ENCODE measurements around the gene KRTAP2-4. TPM values are rescaled to one million over a fixed set of nuclear protein-coding genes. Genes with fewer than 3 reads are reported as not detected.
A peak's percentile ranks its signal among the peaks of the same experiment; 100 is the strongest.

The KRTAP2-4 gene
- total and polyA plus RNA-seq, 2 of the 4 experiments (the other 2 are of a cell fraction): not detected

DNA sequence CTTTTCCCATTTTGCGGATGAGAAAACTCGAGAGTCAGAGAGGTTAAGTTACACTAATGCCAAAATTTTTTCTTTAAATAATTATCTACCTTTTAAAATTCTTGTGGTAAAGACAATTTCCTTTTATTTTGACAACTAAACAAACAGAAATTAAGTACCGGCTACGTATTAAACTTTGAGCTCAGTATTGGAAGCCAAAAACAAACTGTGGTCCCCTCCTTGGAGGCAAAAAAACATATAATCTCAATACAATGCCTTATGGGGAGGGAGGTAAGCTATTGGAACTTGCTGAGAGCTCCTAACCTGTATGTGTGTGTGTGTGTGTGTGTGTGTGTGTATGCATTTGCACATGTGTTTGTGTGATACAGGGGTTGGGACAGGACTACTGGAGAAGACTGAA, 2.2 kb downstream of the KRTAP2-4 start:
- H4K5ac ChIP-seq (ENCODE audit: low read depth, low read length): peak overlapping the region; percentile 73; the same call in 1 of the 2 replicates
- peak overlapping the region; percentile 98 for H2BK5ac ChIP-seq (ENCODE audit: low read depth, low read length, poor library complexity, severe bottlenecking)
- peak overlapping the region; percentile 98 for H2AK5ac ChIP-seq (ENCODE audit: low read depth, low read length)
- peak overlapping the region; percentile 79; the same call in 1 of the 2 replicates for H3K23ac ChIP-seq (ENCODE audit: low read depth, low read length)
- TF ChIP-seq, protein P1, sequence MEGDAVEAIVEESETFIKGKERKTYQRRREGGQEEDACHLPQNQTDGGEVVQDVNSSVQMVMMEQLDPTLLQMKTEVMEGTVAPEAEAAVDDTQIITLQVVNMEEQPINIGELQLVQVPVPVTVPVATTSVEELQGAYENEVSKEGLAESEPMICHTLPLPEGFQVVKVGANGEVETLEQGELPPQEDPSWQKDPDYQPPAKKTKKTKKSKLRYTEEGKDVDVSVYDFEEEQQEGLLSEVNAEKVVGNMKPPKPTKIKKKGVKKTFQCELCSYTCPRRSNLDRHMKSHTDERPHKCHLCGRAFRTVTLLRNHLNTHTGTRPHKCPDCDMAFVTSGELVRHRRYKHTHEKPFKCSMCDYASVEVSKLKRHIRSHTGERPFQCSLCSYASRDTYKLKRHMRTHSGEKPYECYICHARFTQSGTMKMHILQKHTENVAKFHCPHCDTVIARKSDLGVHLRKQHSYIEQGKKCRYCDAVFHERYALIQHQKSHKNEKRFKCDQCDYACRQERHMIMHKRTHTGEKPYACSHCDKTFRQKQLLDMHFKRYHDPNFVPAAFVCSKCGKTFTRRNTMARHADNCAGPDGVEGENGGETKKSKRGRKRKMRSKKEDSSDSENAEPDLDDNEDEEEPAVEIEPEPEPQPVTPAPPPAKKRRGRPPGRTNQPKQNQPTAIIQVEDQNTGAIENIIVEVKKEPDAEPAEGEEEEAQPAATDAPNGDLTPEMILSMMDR (conservative IDR thresholded peaks at IDR 0.05; ENCODE audit: low read depth, low read length): no peak
- TF ChIP-seq CHD1 (IDR thresholded peaks at IDR 0.05; ENCODE audit: low read depth, low read length) (no peak), MAZ (IDR thresholded peaks at IDR 0.05; ENCODE audit: borderline replicate concordance, low read depth, low read length) (no peak), CEBPB (IDR thresholded peaks at IDR 0.05; ENCODE audit: low read depth, low read length) (no peak), RAD21 (IDR thresholded peaks at IDR 0.05; ENCODE audit: low read length) (no peak), BHLHE40 (IDR thresholded peaks at IDR 0.05; ENCODE audit: low read depth, low read length) (no peak), POLR2A (IDR thresholded peaks at IDR 0.05; ENCODE audit: low read depth, low read length) (no peak), MAFK (IDR thresholded peaks at IDR 0.05; ENCODE audit: low read depth, low read length) (no peak), NFE2L2 (IDR thresholded peaks at IDR 0.05; ENCODE audit: low read depth, low read length) (no peak), RFX5 (IDR thresholded peaks at IDR 0.05; ENCODE audit: low read depth, low read length) (no peak), SMC3 (IDR thresholded peaks at IDR 0.05; ENCODE audit: low read depth, low read length) (no peak), RCOR1 (IDR thresholded peaks at IDR 0.05; ENCODE audit: insufficient replicate concordance, low read length) (no peak), FOS (IDR thresholded peaks at IDR 0.05; ENCODE audit: low read depth, low read length) (no peak), MXI1 (IDR thresholded peaks at IDR 0.05; ENCODE audit: borderline replicate concordance, low read depth, low read length) (no peak)
- TF ChIP-seq, protein P2, sequence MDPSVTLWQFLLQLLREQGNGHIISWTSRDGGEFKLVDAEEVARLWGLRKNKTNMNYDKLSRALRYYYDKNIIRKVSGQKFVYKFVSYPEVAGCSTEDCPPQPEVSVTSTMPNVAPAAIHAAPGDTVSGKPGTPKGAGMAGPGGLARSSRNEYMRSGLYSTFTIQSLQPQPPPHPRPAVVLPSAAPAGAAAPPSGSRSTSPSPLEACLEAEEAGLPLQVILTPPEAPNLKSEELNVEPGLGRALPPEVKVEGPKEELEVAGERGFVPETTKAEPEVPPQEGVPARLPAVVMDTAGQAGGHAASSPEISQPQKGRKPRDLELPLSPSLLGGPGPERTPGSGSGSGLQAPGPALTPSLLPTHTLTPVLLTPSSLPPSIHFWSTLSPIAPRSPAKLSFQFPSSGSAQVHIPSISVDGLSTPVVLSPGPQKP (IDR thresholded peaks at IDR 0.05; ENCODE audit: borderline replicate concordance, low read depth, low read length): no peak
- TF ChIP-seq, protein P3, sequence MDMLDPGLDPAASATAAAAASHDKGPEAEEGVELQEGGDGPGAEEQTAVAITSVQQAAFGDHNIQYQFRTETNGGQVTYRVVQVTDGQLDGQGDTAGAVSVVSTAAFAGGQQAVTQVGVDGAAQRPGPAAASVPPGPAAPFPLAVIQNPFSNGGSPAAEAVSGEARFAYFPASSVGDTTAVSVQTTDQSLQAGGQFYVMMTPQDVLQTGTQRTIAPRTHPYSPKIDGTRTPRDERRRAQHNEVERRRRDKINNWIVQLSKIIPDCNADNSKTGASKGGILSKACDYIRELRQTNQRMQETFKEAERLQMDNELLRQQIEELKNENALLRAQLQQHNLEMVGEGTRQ (IDR thresholded peaks at IDR 0.05; ENCODE audit: low read depth, low read length): no peak
- H3K18ac ChIP-seq (ENCODE audit: low read depth, low read length): peak overlapping the region; percentile 91; the same call in 1 of the 2 replicates
- in situ Hi-C loops (cut with MboI; ENCODE audit: low sequenced_read_pairs) (no loop called here), dilution Hi-C loops (cut with HindIII; ENCODE audit: low sequenced_read_pairs, unreplicated experiment) (no loop called here), intact Hi-C loops (cut with micrococcal nuclease) (loop anchor here (5.0 kb wide), 3 partner anchors 259 to 584 kb away; no protein-coding TSS in a partner anchor)
- no peak overlapping the region for H3K4me2 ChIP-seq (ENCODE audit: low read depth, low read length)
- no peaks in the 10 kb centered on the region for H4K20me1 ChIP-seq (ENCODE audit: insufficient read depth, low read length)
- no peak overlapping the region for H3K9ac ChIP-seq (ENCODE audit: low read depth, low read length)
- H3K36me3 ChIP-seq (ENCODE audit: control insufficient read depth, insufficient read depth, low read length): no peaks in the 10 kb centered on the region
- POLR2A ChIA-PET (ENCODE audit: unreplicated experiment): no interaction called here
- H4K8ac ChIP-seq (ENCODE audit: low read depth in 2 of 2, low read length in 2 of 2): peak overlapping the region; percentile 86
- no peak for ATAC-seq (ENCODE audit: low read depth)
- no peaks in the 10 kb centered on the region for H3K27me3 ChIP-seq (ENCODE audit: control insufficient read depth, insufficient read depth, low read length)
- no peak overlapping the region for H2AFZ ChIP-seq (replicated peaks; ENCODE audit: low read length, poor library complexity)
- peaks cover 20% of the 10 kb centered on the region for H3K4me1 ChIP-seq (ENCODE audit: control insufficient read depth, insufficient read depth, low read length)
- no peak overlapping the region for H3K4me3 ChIP-seq (ENCODE audit: insufficient read depth, low read depth, low read length)
- H3K27ac ChIP-seq (ENCODE audit: insufficient read depth, low read length): no peak overlapping the region
- peak overlapping the region; percentile 97 for H2BK120ac ChIP-seq (ENCODE audit: low read depth, low read length)
- H2BK15ac ChIP-seq (ENCODE audit: low read depth, low read length): peak overlapping the region; percentile 98; the same call in 2 of the 3 replicates
- no peaks in the 10 kb centered on the region for H3K79me1 ChIP-seq (ENCODE audit: low read depth in 1 of 2, low read length in 2 of 2)
- H3K4ac ChIP-seq (ENCODE audit: low read depth, low read length): peak overlapping the region; percentile 94
- no peak for DNase-seq
- H2AK9ac ChIP-seq (replicated peaks; ENCODE audit: low read depth, low read length, poor library complexity): no peak overlapping the region
- CTCF ChIA-PET: interaction anchor here (0.6 kb wide), 1 partner anchor 491 kb away, joined by 3 read pairs; no protein-coding TSS in a partner anchor
- peaks cover 9% of the 10 kb centered on the region for H3K9me1 ChIP-seq (ENCODE audit: insufficient read depth, low read length)
- no CpG with 5 or more reads among the region's 4 CpGs for WGBS, 2 experiments (ENCODE audit: extremely low coverage in 2 of 2, insufficient read length in 1 of 2)
- no peaks in the 10 kb centered on the region for H3K9me3 ChIP-seq (ENCODE audit: control insufficient read depth, insufficient read depth, low read length)
- H3K56ac ChIP-seq (ENCODE audit: extremely low read depth, insufficient read depth, low read length): 0 out of 2 replicates have a peak overlapping the region, but pooled peaks have one; percentile 46
- peak overlapping the region; percentile 98 for H2BK20ac ChIP-seq (ENCODE audit: low read depth, low read length)
- BruUV-seq (replicated peaks): no TSS peak
- H3K14ac ChIP-seq (replicated peaks; ENCODE audit: low read depth, low read length): peak overlapping the region; percentile 88
- peak overlapping the region; percentile 98 for H4K91ac ChIP-seq (ENCODE audit: insufficient read depth, low read depth, low read length)

Measured in IMR-90 (cell line).